ENCODE data around the gene EQTN.

Gene EQTN

DNA sequence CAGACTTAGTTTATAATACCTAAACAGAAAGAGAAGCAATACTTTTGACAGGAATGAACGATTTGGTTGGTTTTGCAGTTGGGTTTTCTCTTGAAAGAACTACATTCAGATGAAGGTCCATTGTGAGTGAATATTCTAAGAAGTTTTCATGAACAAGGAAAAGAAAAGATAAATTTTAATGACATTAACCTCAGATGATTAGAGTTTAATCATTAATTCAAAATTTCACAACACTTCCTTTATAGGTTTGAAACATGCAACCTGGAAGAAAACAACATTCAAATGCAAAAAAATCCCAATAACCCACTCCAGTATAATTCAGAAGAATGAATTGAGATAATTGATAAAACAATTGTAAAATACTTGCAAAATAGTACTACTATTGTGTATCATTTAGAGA is 23.8 kb downstream of the EQTN start:
- Histone ChIP-seq H3K4me1 (no peaks in the 10 kb centered on the region), H3K36me3 (no peaks in the 10 kb centered on the region), H3K9me3 (no peaks in the 10 kb centered on the region), H3K27me3 (no peaks in the 10 kb centered on the region), H3K4me3 (ENCODE audit: low read depth, low read length) (no peak overlapping the region)
- no peak for DNase-seq
- TF ChIP-seq, protein P1, sequence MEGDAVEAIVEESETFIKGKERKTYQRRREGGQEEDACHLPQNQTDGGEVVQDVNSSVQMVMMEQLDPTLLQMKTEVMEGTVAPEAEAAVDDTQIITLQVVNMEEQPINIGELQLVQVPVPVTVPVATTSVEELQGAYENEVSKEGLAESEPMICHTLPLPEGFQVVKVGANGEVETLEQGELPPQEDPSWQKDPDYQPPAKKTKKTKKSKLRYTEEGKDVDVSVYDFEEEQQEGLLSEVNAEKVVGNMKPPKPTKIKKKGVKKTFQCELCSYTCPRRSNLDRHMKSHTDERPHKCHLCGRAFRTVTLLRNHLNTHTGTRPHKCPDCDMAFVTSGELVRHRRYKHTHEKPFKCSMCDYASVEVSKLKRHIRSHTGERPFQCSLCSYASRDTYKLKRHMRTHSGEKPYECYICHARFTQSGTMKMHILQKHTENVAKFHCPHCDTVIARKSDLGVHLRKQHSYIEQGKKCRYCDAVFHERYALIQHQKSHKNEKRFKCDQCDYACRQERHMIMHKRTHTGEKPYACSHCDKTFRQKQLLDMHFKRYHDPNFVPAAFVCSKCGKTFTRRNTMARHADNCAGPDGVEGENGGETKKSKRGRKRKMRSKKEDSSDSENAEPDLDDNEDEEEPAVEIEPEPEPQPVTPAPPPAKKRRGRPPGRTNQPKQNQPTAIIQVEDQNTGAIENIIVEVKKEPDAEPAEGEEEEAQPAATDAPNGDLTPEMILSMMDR (IDR thresholded peaks at IDR 0.05; ENCODE audit: low read depth, low read length), result no peak

GRCh38 chr9:27272103-27272502 is 24.8 kb downstream of the EQTN start:
- TF ChIP-seq, protein P1 (IDR thresholded peaks at IDR 0.05; ENCODE audit: low read depth, low read length), result no peak
- H3K27me3 ChIP-seq, result no peaks in the 10 kb centered on the region

GRCh38 chr9:27261517-27262211 is 35.3 kb downstream of the EQTN start:
- no peak for DNase-seq
- Histone ChIP-seq H3K36me3 (no peaks in the 10 kb centered on the region), H3K4me3 (ENCODE audit: low read depth, low read length) (no peak overlapping the region), H3K9me3 (no peaks in the 10 kb centered on the region), H3K4me1 (no peaks in the 10 kb centered on the region), H3K27me3 (peaks cover 9% of the 10 kb centered on the region)
- TF ChIP-seq, protein P1 (IDR thresholded peaks at IDR 0.05; ENCODE audit: low read depth, low read length), result no peak

More at GRCh38 chr9:27272103-27272502, 24.8 kb downstream of the EQTN start:
- Histone ChIP-seq H3K4me3 (ENCODE audit: low read depth, low read length) (no peak overlapping the region), H3K9me3 (no peaks in the 10 kb centered on the region), H3K4me1 (no peaks in the 10 kb centered on the region), H3K36me3 (no peaks in the 10 kb centered on the region)
- no peak for DNase-seq

DNA sequence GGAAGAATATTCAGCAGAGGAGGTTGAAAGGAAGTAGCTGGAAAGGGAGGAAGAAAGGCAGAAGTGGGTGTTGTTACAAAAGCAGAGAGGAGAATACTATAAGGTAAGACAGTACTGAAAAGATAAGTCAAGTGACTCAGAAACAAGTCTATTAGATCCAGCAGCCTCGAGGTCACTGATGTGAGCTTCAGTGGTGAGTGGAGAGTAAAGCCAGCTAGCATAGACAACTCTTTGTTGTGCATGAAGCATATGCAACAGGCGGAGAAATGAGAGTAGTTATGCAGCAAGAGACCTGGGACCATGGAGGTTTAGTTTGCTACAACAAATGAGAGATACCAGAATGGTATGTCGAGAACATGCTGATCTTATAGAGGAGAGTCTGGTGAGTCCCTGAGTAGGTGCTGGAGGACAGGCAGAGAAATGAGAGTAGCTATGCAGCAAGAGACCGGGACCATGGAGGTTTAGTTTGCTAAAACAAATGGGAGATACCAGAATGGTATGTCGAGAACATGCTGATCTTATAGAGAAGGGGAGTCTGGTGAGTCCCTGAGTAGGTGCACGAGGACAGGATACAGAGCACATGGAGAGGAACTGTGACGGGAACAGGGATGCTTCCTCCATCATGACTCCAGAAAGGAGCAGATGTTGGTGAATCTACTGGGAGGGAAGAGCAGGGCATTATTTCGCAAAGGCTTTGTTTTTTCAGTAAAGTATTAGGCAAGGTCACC is 36.0 kb downstream of the EQTN start:
- H3K4me3 ChIP-seq (ENCODE audit: low read depth, low read length), result no peak overlapping the region
- H3K27me3 ChIP-seq, result peaks cover 8% of the 10 kb centered on the region
- H3K9me3 ChIP-seq, result no peaks in the 10 kb centered on the region
- no peak for DNase-seq
- H3K4me1 ChIP-seq, result no peaks in the 10 kb centered on the region
- TF ChIP-seq, protein P1 (IDR thresholded peaks at IDR 0.05; ENCODE audit: low read depth, low read length), result no peak
- H3K36me3 ChIP-seq, result no peaks in the 10 kb centered on the region

GRCh38 chr9:27258662-27259061 is 38.3 kb downstream of the EQTN start:
- H3K27me3 ChIP-seq, result peaks cover 7% of the 10 kb centered on the region
- H3K9me3 ChIP-seq, result no peaks in the 10 kb centered on the region
- TF ChIP-seq, protein P1 (IDR thresholded peaks at IDR 0.05; ENCODE audit: low read depth, low read length), result no peak
- no peaks in the 10 kb centered on the region for H3K4me1 ChIP-seq
- no peaks in the 10 kb centered on the region for H3K36me3 ChIP-seq
- no peak for DNase-seq
- H3K4me3 ChIP-seq (ENCODE audit: low read depth, low read length), result no peak overlapping the region

DNA sequence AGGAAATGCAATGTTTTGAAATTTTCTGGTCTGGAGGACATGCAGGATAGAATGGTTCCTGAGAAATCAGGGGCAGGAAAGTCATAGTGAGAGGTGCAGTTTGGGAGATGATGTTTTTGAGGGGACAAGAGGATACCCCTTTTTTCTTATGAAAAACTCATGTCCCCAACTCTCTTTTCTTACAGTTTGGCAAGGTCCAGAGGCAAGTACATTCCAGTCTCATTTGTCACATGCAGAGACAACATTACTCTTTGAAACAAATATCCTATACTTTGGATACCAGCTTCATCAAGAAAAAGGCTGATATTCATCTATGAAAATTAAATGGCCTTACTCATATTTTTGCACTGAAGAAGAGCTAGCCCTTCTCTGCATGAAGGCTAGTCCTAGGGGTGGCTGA is 48.2 kb downstream of the EQTN start:
- no peaks in the 10 kb centered on the region for H3K9me3 ChIP-seq
- no peak for DNase-seq

More for the DNA sequence above, 48.2 kb downstream of the EQTN start:
- TF ChIP-seq, protein P1 (IDR thresholded peaks at IDR 0.05; ENCODE audit: low read depth, low read length), result no peak
- Histone ChIP-seq H3K4me3 (ENCODE audit: low read depth, low read length) (no peak overlapping the region), H3K36me3 (no peaks in the 10 kb centered on the region), H3K27me3 (no peaks in the 10 kb centered on the region), H3K4me1 (no peaks in the 10 kb centered on the region)

Measured in BE2C (cell line).